Measurements from ENCODE around the gene RPL27A. TPM values are rescaled to one million over a fixed set of nuclear protein-coding genes. Genes with fewer than 3 reads are reported as not detected.
A peak's percentile ranks its signal among the peaks of the same experiment; 100 is the strongest.

The RPL27A gene
- total and polyA plus RNA-seq, 3 donors from 2014 or later, result 340 to 1,052 (median 586) TPM

DNA sequence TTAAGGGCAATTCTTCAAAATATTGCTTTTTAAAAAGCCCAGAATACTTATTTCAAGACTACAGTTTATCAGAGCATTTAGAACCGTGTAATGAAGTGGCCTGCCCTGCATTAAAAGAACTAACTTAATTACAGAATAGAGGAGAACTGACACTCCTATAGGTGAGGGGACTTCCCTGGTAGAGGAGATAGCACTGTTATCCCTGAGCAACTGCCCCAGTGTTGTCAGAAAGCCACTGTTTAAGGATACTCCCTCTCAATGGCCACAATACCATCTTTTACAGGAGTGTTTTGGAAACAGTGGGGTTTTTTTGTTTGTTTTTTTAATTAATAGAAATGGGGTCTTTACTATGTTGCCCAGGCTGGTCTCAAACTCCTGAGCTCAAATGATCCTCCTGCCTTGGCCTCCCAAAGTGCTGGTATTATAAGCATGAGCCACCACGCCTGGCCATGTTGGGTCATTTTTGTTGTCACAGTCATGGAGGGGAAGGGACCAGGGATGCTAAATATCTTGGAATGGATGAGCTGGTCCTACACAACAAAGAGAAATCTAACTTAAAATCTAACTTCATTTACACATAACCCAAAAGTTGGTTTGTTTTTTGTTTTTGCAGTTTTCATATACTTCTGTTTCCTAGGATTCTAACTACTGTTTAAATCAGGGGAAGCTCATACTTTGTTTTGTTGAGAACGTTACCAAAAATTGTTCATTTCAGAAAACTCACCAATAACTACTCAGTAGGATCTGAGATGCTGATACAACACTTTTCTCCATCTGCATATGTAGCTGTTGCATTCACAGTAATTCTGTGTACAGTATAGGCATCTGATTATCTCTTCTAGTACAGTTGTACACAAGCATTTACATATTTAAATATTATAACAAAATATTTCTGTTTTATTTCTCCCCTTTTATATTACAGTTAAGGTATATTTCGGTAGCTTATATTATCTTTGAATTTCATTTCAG, 8.1 kb downstream of the RPL27A start:
- peaks cover 7% of the 10 kb centered on the region for H3K4me1 ChIP-seq
- no peaks in the 10 kb centered on the region for H3K27me3 ChIP-seq
- TF ChIP-seq, protein P1, sequence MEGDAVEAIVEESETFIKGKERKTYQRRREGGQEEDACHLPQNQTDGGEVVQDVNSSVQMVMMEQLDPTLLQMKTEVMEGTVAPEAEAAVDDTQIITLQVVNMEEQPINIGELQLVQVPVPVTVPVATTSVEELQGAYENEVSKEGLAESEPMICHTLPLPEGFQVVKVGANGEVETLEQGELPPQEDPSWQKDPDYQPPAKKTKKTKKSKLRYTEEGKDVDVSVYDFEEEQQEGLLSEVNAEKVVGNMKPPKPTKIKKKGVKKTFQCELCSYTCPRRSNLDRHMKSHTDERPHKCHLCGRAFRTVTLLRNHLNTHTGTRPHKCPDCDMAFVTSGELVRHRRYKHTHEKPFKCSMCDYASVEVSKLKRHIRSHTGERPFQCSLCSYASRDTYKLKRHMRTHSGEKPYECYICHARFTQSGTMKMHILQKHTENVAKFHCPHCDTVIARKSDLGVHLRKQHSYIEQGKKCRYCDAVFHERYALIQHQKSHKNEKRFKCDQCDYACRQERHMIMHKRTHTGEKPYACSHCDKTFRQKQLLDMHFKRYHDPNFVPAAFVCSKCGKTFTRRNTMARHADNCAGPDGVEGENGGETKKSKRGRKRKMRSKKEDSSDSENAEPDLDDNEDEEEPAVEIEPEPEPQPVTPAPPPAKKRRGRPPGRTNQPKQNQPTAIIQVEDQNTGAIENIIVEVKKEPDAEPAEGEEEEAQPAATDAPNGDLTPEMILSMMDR (IDR thresholded peaks at IDR 0.05), result no peak
- TF ChIP-seq POLR2A (IDR thresholded peaks at IDR 0.05), result no peak
- WGBS, 2 donors, result 81 to 82% methylated on average over 4 of the region's 4 CpGs
- intact Hi-C loops (cut with DNase I; ENCODE audit: low total_unique reads), result no loop called here
- no peak overlapping the region for H3K4me3 ChIP-seq
- H3K9me3 ChIP-seq, result no peaks in the 10 kb centered on the region
- no peaks in the 10 kb centered on the region for H3K36me3 ChIP-seq (ENCODE audit: low read depth, missing control alignments)
- no peak overlapping the region for H3K27ac ChIP-seq
- DNase-seq, result no peak

DNA sequence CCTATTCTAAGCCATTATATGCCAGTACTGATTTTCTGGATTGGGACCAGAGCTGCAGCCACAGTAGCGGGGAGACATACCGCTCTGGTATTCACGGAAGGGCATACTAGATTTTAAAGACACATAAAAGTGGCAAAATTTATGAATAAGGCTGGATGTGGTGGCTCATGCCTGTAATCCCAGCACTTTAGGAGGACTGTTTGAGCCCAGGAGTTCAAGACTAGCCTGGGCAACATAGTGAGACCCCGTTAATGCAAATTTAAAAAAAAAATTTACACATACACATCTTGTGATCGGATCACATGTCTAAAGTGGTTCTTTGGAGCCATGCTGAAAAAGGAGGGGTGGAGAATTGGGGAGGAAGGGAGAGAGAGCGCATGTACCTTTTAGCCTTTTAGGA, 9.0 kb downstream of the RPL27A start:
- no peak for DNase-seq
- 83 to 93% methylated on average over 6 of the region's 6 CpGs for WGBS, 2 donors
- Histone ChIP-seq H3K27me3 (no peaks in the 10 kb centered on the region), H3K4me1 (peaks cover 7% of the 10 kb centered on the region), H3K4me3 (no peak overlapping the region), H3K27ac (no peak overlapping the region), H3K9me3 (no peaks in the 10 kb centered on the region), H3K36me3 (ENCODE audit: low read depth, missing control alignments) (no peaks in the 10 kb centered on the region)
- no peak for TF ChIP-seq POLR2A (IDR thresholded peaks at IDR 0.05)
- TF ChIP-seq, protein P1 (IDR thresholded peaks at IDR 0.05), result no peak
- intact Hi-C loops (cut with DNase I; ENCODE audit: low total_unique reads), result no loop called here

DNA sequence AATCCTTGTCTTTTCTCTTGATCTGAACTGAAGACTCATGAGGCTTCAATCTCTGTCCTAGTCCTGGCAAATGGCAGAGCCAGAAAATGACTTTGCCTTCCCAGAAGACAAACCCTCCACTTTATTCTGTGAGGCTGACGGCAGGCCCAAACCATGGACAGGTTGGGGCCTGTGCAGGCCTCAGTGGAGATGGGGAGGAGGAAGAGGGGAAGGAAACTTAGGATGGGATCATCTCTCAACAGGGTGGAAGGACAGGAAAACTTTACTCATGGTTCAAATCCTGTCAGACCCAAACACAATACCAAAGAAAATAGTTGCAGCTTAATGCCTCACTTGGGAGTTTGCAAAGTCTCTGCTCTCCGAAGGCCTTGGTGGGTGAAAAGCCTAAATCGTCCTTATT, 9.8 kb downstream of the RPL27A start:
- 74 to 81% methylated on average over 3 of the region's 3 CpGs for WGBS, 2 donors
- no peaks in the 10 kb centered on the region for H3K36me3 ChIP-seq (ENCODE audit: low read depth, missing control alignments)
- DNase-seq, result no peak
- H3K27ac ChIP-seq, result no peak overlapping the region
- peaks cover 7% of the 10 kb centered on the region for H3K4me1 ChIP-seq
- no peak overlapping the region for H3K4me3 ChIP-seq
- H3K9me3 ChIP-seq, result no peaks in the 10 kb centered on the region
- H3K27me3 ChIP-seq, result no peaks in the 10 kb centered on the region
- TF ChIP-seq POLR2A (IDR thresholded peaks at IDR 0.05), result no peak
- TF ChIP-seq, protein P1 (IDR thresholded peaks at IDR 0.05), result no peak
- intact Hi-C loops (cut with DNase I; ENCODE audit: low total_unique reads), result no loop called here

DNA sequence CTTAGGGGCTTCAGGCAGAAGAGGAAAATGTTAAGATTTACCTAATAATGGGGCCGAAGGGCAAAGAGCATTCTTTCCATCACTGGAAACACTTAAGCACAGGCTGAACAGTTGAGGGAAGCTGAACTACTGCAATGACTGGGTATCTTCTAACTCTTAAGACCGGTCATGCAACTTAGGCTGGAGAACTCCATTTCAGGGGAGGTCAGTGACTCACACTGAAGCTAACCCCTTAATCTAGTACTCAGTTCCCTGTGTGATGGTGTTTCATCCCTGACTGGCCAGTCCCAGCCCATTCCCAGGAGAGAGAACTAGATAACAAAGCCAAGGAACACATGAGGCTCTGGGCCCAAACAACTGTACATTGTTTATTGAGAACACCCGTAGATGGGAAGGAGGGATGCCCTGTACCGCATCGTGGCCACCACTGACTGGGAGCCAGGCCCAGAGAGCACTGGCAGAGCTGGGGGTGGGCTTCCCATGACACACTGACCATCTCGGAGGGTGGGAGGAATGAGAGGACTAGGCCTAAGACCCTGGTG, 10.5 kb downstream of the RPL27A start:
- no peak overlapping the region for H3K4me3 ChIP-seq
- 59 to 65% methylated on average over 6 of the region's 6 CpGs for WGBS, 2 donors
- no peaks in the 10 kb centered on the region for H3K36me3 ChIP-seq (ENCODE audit: low read depth, missing control alignments)
- no peaks in the 10 kb centered on the region for H3K27me3 ChIP-seq
- no peaks in the 10 kb centered on the region for H3K9me3 ChIP-seq
- intact Hi-C loops (cut with DNase I; ENCODE audit: low total_unique reads), result no loop called here
- DNase-seq, result no peak
- no peak for TF ChIP-seq POLR2A (IDR thresholded peaks at IDR 0.05)
- TF ChIP-seq, protein P1 (IDR thresholded peaks at IDR 0.05), result no peak
- peak overlapping the region in 1 of 2 donors; percentile 54 for H3K27ac ChIP-seq
- peaks cover 3% of the 10 kb centered on the region for H3K4me1 ChIP-seq

Measured in testis (tissue), 3 donors.